ENCODE results near the gene PWWP2B. TPM values are rescaled to one million over a fixed set of nuclear protein-coding genes. Genes with fewer than 3 reads are reported as not detected.
A peak's percentile ranks its signal among the peaks of the same experiment; 100 is the strongest.
"Not testable (repeated sequence)": the region's sequence is repeated elsewhere in the genome, so short reads cannot be mapped to it uniquely, and the experiment has no call there.

PWWP2B gene
- total RNA-seq, 4 donors from 2014 or later, result 45.9 to 129 (median 61.2) TPM

GRCh38 chr10:132350391-132350790 lies 46.6 kb upstream of the PWWP2B start:
- H3K9me3 ChIP-seq, result no peaks in the 10 kb centered on the region
- H3K4me1 ChIP-seq, result no peaks in the 10 kb centered on the region
- H3K4me3 ChIP-seq, result no peak overlapping the region
- WGBS, 2 donors (ENCODE audit: low coverage in 1 of 2), result 89% methylated on average over 11 of the region's 11 CpGs; no CpG with 5 or more reads in 1 of the 2 donors
- TF ChIP-seq CTCF (IDR thresholded peaks at IDR 0.05), result no peak
- no peak for TF ChIP-seq POLR2AphosphoS5 (IDR thresholded peaks at IDR 0.05)
- TF ChIP-seq EP300 (IDR thresholded peaks at IDR 0.05; ENCODE audit: low read depth), result no peak
- no peak for TF ChIP-seq POLR2A (IDR thresholded peaks at IDR 0.05)
- H3K27me3 ChIP-seq, result no peaks in the 10 kb centered on the region
- H3K27ac ChIP-seq, result no peak overlapping the region
- no peaks in the 10 kb centered on the region for H3K36me3 ChIP-seq
- in situ Hi-C loops (cut with MboI; ENCODE audit: low pct_ligation_motif_present in 1 of 4, low pct_unique_long_range_greater_than_20kb in 1 of 4, low sequenced_read_pairs in 3 of 4) (no loop called here), intact Hi-C loops (cut with DNase I; ENCODE audit: low total_unique reads) (loop anchor here (5.0 kb wide), 1 partner anchor 128 kb away; no protein-coding TSS in a partner anchor)
- DNase-seq, result no peak

GRCh38 chr10:132350946-132351345 lies 46.1 kb upstream of the PWWP2B start:
- H3K4me3 ChIP-seq, result no peak overlapping the region
- in situ Hi-C loops (cut with MboI; ENCODE audit: low pct_ligation_motif_present in 1 of 4, low pct_unique_long_range_greater_than_20kb in 1 of 4, low sequenced_read_pairs in 3 of 4), result no loop called here
- intact Hi-C loops (cut with DNase I; ENCODE audit: low total_unique reads), result loop anchor here (5.0 kb wide), 1 partner anchor 129 kb away; no protein-coding TSS in a partner anchor
- no peak for TF ChIP-seq EP300 (IDR thresholded peaks at IDR 0.05; ENCODE audit: low read depth)
- no peak for TF ChIP-seq POLR2A (IDR thresholded peaks at IDR 0.05)
- TF ChIP-seq CTCF (IDR thresholded peaks at IDR 0.05), result no peak
- no peak for TF ChIP-seq POLR2AphosphoS5 (IDR thresholded peaks at IDR 0.05)
- 93% methylated on average over 17 of the region's 17 CpGs; no CpG with 5 or more reads in 1 of the 2 donors for WGBS, 2 donors (ENCODE audit: low coverage in 1 of 2)
- no peaks in the 10 kb centered on the region for H3K36me3 ChIP-seq
- H3K4me1 ChIP-seq, result no peaks in the 10 kb centered on the region
- no peaks in the 10 kb centered on the region for H3K27me3 ChIP-seq
- no peaks in the 10 kb centered on the region for H3K9me3 ChIP-seq
- no peak for DNase-seq
- H3K27ac ChIP-seq, result no peak overlapping the region

- H3K4me1 ChIP-seq, result no peaks in the 10 kb centered on the region
- no peak for DNase-seq
- TF ChIP-seq CTCF (IDR thresholded peaks at IDR 0.05), result no peak
- TF ChIP-seq POLR2AphosphoS5 (IDR thresholded peaks at IDR 0.05), result no peak
- no peak for TF ChIP-seq EP300 (IDR thresholded peaks at IDR 0.05; ENCODE audit: low read depth)
- TF ChIP-seq POLR2A (IDR thresholded peaks at IDR 0.05), result no peak
- H3K27ac ChIP-seq, result no peak overlapping the region
- WGBS, 2 donors (ENCODE audit: low coverage in 1 of 2), result 89% methylated on average over 22 of the region's 25 CpGs; no CpG with 5 or more reads in 1 of the 2 donors
- in situ Hi-C loops (cut with MboI; ENCODE audit: low pct_ligation_motif_present in 1 of 4, low pct_unique_long_range_greater_than_20kb in 1 of 4, low sequenced_read_pairs in 3 of 4) (no loop called here), intact Hi-C loops (cut with DNase I; ENCODE audit: low total_unique reads) (loop anchor here (5.0 kb wide), 1 partner anchor 129 kb away; no protein-coding TSS in a partner anchor)
- no peak overlapping the region for H3K4me3 ChIP-seq
- H3K27me3 ChIP-seq, result no peaks in the 10 kb centered on the region
- H3K36me3 ChIP-seq, result no peaks in the 10 kb centered on the region
- no peaks in the 10 kb centered on the region for H3K9me3 ChIP-seq
These were observed 45.4 kb upstream of the PWWP2B start for GRCh38 chr10:132351611-132352010.

- H3K27me3 ChIP-seq; H3K36me3 ChIP-seq; H3K27ac ChIP-seq; H3K9me3 ChIP-seq; H3K4me1 ChIP-seq; H3K4me3 ChIP-seq; in situ Hi-C loops (cut with MboI; ENCODE audit: low pct_ligation_motif_present in 1 of 4, low pct_unique_long_range_greater_than_20kb in 1 of 4, low sequenced_read_pairs in 3 of 4): not testable (repeated sequence)
- TF ChIP-seq CTCF (IDR thresholded peaks at IDR 0.05), result peak; percentile 77 to 83 (median 80)
- DNase-seq, result peak; percentile 81
- intact Hi-C loops (cut with DNase I; ENCODE audit: low total_unique reads), result loop anchor here (5.0 kb wide), 1 partner anchor 130 kb away; no protein-coding TSS in a partner anchor
- WGBS, 2 donors (ENCODE audit: low coverage in 1 of 2), result 44% methylated on average over 31 of the region's 44 CpGs; no CpG with 5 or more reads in 1 of the 2 donors
These were observed 44.3 kb upstream of the PWWP2B start for GRCh38 chr10:132352462-132353308.
